GM19193 (cell line): ENCODE results near the gene GGN.

ENCODE experiments used
- POLR2A ChIP-seq: IDR thresholded peaks from 4 replicates; pipeline ENCODE4 v1.6.1; 2011; ENCODE audit not compliant: insufficient read depth, insufficient read length; ENCODE audit errors: extremely low read depth

The GGN gene

DNA sequence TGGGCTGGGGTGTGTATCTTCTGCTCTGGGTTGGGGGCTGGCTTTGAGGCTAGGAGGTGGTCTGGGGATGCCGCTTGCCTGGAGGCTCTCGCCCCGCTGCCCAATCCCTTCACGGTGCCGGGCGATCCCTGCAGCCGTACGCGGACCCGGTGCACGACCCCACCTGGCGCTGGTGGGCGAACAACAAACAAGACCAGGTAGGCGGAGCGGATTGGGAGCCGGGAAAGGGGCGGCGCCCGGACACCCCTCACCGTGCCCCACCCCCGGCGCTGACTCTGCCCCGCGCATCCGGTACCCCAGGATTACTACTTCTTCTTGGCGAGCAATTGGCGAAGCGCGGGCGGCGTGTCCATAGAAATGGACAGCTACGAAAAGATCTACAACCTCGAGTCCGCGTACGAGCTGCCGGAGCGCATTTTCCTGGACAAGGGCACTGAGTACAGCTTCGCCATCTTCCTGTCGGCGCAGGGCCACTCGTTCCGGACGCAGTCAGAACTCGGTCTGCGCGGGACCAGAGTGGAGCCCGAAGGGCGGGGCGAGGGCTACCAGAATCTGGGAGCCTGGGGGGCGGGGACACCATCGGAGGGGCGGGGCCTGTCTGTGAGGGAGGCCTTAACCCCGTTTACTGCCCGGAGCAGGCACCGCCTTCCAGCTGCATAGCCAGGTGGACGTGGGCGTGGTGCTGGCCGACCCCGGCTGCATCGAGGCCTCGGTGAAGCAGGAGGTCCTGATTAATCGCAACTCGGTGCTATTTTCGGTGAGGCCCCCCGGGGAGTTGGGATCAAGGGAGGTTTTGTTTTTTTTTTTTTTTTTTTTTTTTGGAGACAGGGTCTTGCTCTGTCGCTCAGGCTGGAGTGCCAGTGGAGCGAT lies 25.5 kb downstream of the GGN start:
- TF ChIP-seq POLR2A, result no peak

- TF ChIP-seq POLR2A, result no peak
Measured at GRCh38 chr19:38361633-38362075, 26.2 kb downstream of the GGN start.

- no peak for TF ChIP-seq POLR2A
Measured at GRCh38 chr19:38360839-38361631, 26.8 kb downstream of the GGN start.

GRCh38 chr19:38360351-38360750 lies 27.5 kb downstream of the GGN start:
- TF ChIP-seq POLR2A, result no peak

DNA sequence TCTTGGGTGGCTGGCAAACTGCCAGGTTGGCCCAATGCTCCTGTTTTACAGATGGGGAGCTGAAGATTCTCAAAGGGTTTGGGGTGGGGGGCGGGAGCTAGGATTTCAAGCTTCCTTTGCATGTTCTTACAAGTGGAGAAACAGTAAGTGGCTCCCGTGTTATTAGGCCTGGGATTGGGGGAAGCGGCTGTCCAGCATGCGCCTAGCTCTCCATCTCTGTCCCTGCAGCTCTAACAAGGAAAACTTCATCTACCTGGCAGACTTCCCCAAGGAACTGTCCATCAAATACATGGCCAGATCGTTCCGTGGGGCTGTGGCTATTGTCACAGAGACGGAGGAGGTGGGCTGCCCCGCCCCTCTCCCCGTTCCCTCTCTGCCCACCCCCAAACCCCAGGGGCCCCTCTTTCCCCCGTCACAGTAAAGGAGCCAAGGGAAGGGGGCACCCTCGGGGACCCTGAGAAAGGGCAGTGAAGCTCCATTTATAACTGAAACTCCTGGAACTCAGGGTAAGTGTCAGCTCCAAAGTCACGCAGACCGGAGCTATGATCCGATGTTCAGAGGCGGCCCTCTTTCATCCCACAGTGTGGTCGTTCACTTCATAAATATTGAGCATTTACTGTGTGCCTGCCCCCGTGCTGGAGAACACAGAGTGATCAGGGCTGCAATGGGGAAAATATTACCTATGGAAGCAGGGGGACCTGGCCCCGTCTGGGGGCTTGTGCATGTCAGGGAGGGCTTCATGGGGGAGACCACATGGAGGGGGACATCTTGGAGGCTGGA lies 28.4 kb downstream of the GGN start:
- TF ChIP-seq POLR2A, result no peak

- no peak for TF ChIP-seq POLR2A
Measured at GRCh38 chr19:38358071-38358470, 29.8 kb downstream of the GGN start.

GRCh38 chr19:38355728-38356725 lies 31.8 kb downstream of the GGN start:
- TF ChIP-seq POLR2A, result no peak

- no peak for TF ChIP-seq POLR2A
Measured at GRCh38 chr19:38352611-38353010, 35.2 kb downstream of the GGN start.

GRCh38 chr19:38351865-38352395 lies 35.9 kb downstream of the GGN start:
- TF ChIP-seq POLR2A, result no peak

DNA sequence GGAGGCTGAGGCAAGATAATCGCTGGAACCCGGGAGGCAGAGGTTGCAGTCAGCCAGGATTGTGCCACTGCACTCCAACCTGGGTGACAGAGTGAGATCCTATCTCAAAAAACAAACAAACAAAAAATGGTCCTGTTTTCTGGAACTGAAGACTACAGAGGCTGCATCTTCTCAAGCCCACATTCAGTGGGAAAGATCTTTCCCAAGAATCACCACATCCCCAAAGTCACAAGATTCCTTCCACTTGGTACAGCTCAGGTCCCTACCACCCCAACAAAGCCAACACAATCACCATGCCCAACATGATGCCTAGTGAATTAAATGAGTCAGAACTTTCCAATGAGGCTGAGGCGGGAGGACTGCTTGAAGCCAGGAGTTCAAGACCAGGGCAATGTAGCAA lies 37.0 kb downstream of the GGN start:
- TF ChIP-seq POLR2A, result no peak

GRCh38 chr19:38346837-38347236 lies 41.0 kb downstream of the GGN start:
- no peak for TF ChIP-seq POLR2A

DNA sequence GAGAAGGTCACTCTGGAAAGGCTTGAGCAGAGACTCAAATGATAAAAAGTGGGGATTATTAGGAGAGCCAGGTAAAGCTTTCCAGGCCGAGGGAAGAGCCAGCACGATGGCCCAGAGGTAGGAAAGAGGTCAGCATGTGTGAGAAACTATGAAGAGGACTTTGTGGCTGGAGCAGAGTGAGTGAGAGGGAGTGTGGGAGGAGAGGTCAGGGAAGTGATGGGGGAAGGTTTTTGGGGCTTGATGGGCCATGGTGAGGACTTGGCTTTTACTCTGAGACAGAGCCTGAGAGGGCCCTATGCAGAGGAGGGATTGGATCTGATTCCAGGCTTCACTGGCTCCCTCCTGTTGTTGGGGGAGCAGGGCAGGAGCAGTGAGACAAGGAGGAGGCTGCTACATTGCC lies 46.9 kb downstream of the GGN start:
- no peak for TF ChIP-seq POLR2A

DNA sequence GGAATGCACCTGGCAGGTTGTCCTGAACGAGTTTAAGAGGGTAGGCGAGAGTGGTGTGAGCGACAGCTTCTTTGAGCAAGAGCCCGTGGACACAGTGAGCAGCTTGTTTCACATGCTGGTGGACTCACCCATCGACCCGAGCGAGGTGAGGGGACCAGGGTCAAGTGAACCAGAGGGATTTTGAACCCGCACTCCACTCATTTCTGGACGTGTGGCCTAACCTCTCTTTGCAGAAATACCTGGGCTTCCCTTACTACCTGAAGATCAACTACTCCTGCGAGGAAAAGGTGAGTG lies 50.5 kb downstream of the GGN start:
- no peak for TF ChIP-seq POLR2A
